Motor neuron (in vitro differentiated cells): ENCODE data around the gene PLCL1. TPM values are rescaled to one million over a fixed set of nuclear protein-coding genes. Genes with fewer than 3 reads are reported as not detected.

Experiments used
- ATAC-seq, 8 experiments: fragments of 200-7000 bp; cut with Tn5 transposase; replicated peaks in 6 of 8; 2 replicates each; pipeline ENCODE4 v1.8.0; 2021; ENCODE audit warnings: mild to moderate bottlenecking in 8 of 8, moderate library complexity in 8 of 8
- H3K27ac ChIP-seq, 2 donors: fragments of 250-450 bp; sonication (Bioruptor Pico); 2 replicates each; pipeline ENCODE4 v1.9.0; 2021; ENCODE audit warnings: antibody characterized with exemption in 2 of 2, mild to moderate bottlenecking in 2 of 2, moderate library complexity in 1 of 2
- H3K4me1 ChIP-seq, 2 donors: fragments of 250-450 bp; sonication (Bioruptor Pico); replicated peaks in 1 of 2; 2 replicates each; pipeline ENCODE4 v1.6.1; 2021; ENCODE audit warnings: antibody characterized with exemption in 2 of 2, mild to moderate bottlenecking in 2 of 2, moderate library complexity in 1 of 2
- H3K4me3 ChIP-seq, 5 donors: fragments of 250-450 bp; sonication (Bioruptor Pico); 2 replicates each; pipeline ENCODE4 v1.9.0; 2021; ENCODE audit warnings: antibody characterized with exemption in 5 of 5, mild to moderate bottlenecking in 5 of 5, moderate library complexity in 4 of 5
- WGBS, 10 experiments: fragments of 450-650 bp; shearing (Covaris generic); methylation state at CpG; one replicate each; pipeline ENCODE4 v1.0.0; 2022; 5-methylcytosine and 5-hydroxymethylcytosine counted together
- in situ Hi-C, 9 experiments: fragments of 400-800 bp; cut with MboI; loops; one replicate each; pipeline ENCODE4 v1.15.0; 2021; ENCODE audit warnings: low sequenced_read_pairs in 9 of 9, low pct_unique_long_range_greater_than_20kb in 2 of 9; ENCODE audit not compliant: unreplicated experiment in 9 of 9
- total RNA-seq, 8 experiments: library from RNA; unstranded; fragments of 300-600 nt; gene quantifications; 2 replicates each; pipeline versions ENCODE4 v1.2.3 to v1.2.4, GENCODE V29; 2022

The PLCL1 gene
- total RNA-seq, 8 experiments from 2014 or later: 7.0 to 16.8 (median 10.1) TPM

- in situ Hi-C loops: no loop called here
- Histone ChIP-seq H3K4me1 (no peaks in the 10 kb centered on the region), H3K4me3 (no peak overlapping the region), H3K27ac (no peak overlapping the region)
- no peak for ATAC-seq
Measured at GRCh38 chr2:197927994-197928393, 123.6 kb downstream of the PLCL1 start.

DNA sequence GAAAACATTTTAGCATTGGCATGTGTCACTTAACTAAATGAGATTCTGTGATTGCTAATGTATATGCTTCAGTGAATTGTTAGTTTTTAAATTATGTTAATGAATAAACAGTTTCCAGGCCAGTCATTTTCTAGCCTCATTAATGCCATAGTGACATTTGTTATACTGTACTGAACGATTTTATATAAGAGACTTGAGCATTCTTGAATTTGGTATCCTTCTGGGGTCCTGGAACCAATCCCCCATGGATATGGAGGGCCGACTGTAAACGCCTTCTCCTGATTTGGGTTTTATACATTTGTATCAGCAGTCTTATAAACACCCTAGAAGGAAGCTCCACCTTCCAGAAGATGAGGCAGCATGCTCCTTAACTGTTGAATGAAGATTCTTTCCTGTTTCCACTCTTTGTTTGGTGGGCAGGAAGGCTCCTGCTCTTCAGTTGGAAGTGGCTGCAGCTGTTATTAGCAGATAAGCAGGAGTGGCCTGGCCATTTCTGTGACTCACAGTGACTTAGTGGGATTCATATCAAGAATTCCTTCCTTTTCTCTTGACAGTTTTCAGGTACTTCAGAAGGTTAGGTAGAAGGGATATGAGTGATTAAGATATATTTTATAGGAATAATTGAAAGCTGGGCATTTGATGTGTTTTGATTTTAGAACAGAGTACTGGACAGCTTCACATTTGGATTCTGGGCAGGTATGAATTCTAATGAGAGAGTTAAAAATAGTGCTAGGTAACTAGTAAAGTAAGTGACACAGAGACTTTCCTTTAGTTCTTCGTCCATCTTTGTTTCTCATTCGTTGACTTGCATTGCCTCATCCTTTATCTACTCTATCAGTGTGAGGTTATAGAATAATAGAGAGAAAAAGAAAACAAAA lies 124.9 kb downstream of the PLCL1 start:
- in situ Hi-C loops: no loop called here

DNA sequence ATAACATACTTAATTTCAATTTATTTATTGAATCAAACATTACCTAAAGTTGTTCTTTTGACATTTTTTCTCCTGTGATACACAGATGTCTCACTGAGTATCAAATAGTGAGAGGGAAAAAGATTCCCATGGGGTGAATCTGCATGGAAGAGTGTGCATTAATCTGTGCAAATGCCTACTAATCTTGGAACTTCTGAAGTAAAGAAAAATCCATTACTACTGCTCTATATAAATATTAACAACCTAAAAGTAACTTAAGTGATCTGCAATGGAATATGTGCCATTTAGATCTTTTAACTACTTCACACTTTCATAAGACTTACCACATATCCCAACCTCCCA lies 125.5 kb downstream of the PLCL1 start:
- in situ Hi-C loops: no loop called here
- no peak for ATAC-seq
- H3K4me3 ChIP-seq: no peak overlapping the region
- H3K27ac ChIP-seq: no peak overlapping the region
- H3K4me1 ChIP-seq: no peaks in the 10 kb centered on the region

More for the DNA sequence above, 124.9 kb downstream of the PLCL1 start:
- Histone ChIP-seq H3K27ac (no peak overlapping the region), H3K4me1 (no peaks in the 10 kb centered on the region), H3K4me3 (no peak overlapping the region)
- 17 to 100% (median 87%) methylated on average over 1 to 5 of the region's 5 CpGs; no CpG with 5 or more reads in 1 of the 10 experiments for WGBS, 10 experiments
- ATAC-seq: no peak

DNA sequence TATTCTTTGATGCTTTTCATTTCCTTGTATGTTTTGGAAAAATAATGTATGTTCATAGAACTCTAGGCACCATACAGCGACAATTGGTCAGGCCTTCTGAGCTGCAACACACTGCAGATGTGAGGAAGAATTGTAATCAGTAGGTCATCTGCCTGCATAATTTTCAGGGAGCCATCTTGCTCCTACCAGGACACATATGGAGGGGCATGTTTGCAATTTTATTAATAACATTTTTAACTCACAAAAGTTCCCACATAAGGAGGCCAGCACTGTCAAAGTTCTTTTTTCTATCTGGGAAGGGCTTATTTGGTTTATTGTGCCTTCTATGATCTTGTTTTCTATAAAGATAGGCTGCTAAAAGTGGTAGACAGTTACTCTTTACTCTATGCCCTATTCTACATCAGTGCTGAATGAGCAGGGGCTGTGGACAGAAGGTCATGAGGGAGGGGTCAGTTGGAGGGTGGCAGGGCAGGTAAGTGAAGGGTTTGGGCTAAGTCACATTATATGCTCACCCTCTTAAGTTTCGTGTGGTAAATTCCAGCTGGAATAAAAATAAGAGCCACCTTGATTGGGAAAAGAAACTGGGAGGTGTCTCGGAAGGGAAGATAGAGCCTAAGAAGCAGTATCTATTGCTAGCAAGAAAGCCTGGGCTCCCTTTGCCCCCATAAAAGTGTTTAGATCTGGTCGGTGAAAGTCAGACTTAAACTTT lies 126.3 kb downstream of the PLCL1 start:
- WGBS, 10 experiments: 65 to 100% (median 92%) methylated on average over 1 to 4 of the region's 4 CpGs; no CpG with 5 or more reads in 1 of the 10 experiments
- no peak for ATAC-seq
- no peaks in the 10 kb centered on the region for H3K4me1 ChIP-seq
- H3K27ac ChIP-seq: no peak overlapping the region
- in situ Hi-C loops: no loop called here
- H3K4me3 ChIP-seq: no peak overlapping the region

- Histone ChIP-seq H3K27ac (no peak overlapping the region), H3K4me3 (no peak overlapping the region), H3K4me1 (no peaks in the 10 kb centered on the region)
- 0 to 80% (median 8%) methylated on average over 1 of the region's 1 CpG; no CpG with 5 or more reads in 6 of the 10 experiments for WGBS, 10 experiments
- peak in 2 of 8 experiments; percentile 40 to 42 for ATAC-seq
- in situ Hi-C loops: no loop called here
Measured at GRCh38 chr2:197931661-197932312, 127.4 kb downstream of the PLCL1 start.

- no peak overlapping the region for H3K4me3 ChIP-seq
- WGBS, 10 experiments: 76 to 100% (median 93%) methylated on average over 1 to 4 of the region's 5 CpGs; no CpG with 5 or more reads in 3 of the 10 experiments
- no peak overlapping the region for H3K27ac ChIP-seq
- ATAC-seq: no peak
- in situ Hi-C loops: no loop called here
- H3K4me1 ChIP-seq: peaks cover 2% of the 10 kb centered on the region in 2 donors
Measured at GRCh38 chr2:197932374-197932773, 128.0 kb downstream of the PLCL1 start.

DNA sequence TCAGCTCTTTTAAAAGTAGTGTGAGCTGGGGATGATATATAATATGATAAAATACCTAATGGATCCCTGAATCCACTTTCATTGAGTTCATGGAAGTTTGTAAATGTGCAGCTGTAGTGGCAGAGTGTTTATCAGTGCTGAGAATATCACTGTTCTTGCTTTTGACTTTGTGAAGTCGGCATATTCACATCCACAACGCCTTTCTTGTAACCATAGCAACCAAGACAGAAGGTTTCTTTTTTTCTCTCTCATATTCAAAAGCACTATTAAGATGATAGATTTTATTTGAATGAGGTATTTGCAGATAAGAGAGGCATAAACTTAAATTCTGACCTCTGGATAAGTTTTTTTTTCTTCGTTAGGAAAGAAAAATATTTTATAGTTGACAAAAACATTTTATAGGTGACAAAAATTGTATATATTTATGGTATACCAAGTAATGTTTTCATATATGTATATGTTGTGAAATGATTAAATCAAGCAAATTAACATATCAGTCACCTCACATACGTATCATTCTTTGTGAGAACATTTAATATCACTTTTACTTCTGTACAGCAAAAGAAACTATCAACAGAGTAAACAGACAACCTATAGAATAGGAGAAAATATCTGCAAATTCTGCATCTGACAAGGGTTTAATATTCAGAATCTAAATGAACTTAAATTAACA lies 130.0 kb downstream of the PLCL1 start:
- 16 to 100% (median 62%) methylated on average over 2 to 4 of the region's 4 CpGs for WGBS, 10 experiments
- H3K27ac ChIP-seq: no peak overlapping the region
- no peak overlapping the region for H3K4me3 ChIP-seq
- in situ Hi-C loops: no loop called here
- peaks cover 4% of the 10 kb centered on the region in 2 donors for H3K4me1 ChIP-seq
- ATAC-seq: no peak

DNA sequence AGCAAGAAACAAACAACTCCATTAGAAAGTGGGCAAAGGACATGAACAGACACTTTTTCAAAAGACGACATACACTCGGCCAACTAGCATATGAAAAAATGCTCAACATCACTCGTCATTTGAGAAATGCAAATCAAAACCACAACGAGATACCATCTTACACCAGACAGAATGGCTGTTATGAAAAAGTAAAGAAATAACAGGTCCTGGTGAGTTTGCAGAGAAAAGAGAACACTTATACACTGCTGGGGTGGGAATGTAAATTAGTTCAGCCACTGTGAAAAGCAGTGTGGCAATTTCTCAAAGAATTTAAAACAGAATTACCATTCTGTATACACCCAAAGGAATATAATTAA lies 130.5 kb downstream of the PLCL1 start:
- WGBS, 10 experiments: 0 to 100% (median 84%) methylated on average over 1 to 4 of the region's 4 CpGs
- Histone ChIP-seq H3K4me3 (no peak overlapping the region), H3K27ac (no peak overlapping the region), H3K4me1 (peaks cover 4% of the 10 kb centered on the region in 2 donors)
- in situ Hi-C loops: no loop called here
- ATAC-seq: peak in 3 of 8 experiments; percentile 72 to 86 (median 76)

DNA sequence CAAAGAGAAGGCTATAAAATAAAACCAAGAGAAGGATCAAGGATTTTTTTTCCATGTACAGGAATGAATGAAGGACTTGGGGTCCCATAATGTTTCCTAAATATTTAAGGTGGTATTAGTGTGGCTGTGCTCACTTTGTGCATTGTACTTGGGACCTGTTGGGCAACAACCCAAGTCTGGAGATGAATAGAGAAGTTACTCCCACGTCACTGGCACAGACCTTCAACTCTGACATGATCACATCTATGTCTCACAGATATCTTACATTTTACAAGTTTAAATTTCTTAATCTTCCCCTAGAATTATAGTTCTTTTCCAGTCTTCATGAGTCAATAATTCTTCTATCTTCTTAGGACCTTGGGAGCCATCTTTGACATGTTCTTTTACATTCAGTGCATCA lies 133.4 kb downstream of the PLCL1 start:
- 60 to 100% (median 89%) methylated on average over 1 of the region's 1 CpG; no CpG with 5 or more reads in 4 of the 10 experiments for WGBS, 10 experiments
- H3K27ac ChIP-seq: no peak overlapping the region
- in situ Hi-C loops: no loop called here
- H3K4me1 ChIP-seq: peaks cover 4 to 18% of the 10 kb centered on the region in 2 donors
- no peak overlapping the region for H3K4me3 ChIP-seq
- ATAC-seq: no peak

DNA sequence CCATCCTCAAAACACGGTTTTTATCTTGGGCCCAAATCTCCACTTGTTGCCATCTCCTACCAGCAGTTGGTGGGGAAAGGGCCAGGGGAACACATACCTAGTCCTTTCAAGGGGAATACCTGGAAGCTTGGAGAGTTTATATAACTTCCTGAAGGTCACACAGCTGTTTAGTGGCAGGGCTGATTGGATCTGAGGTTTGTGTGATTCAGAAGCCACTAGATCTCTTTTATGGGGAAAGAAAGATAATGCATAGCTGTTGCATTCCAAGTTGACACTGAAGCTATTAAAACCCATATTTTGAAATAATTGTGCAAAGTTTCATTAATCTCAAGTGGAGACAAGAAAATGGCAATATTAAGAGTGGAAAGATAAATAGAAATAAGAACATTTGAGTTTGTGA lies 134.2 kb downstream of the PLCL1 start:
- no peak for ATAC-seq
- no peak overlapping the region for H3K27ac ChIP-seq
- WGBS, 10 experiments: 50 to 100% (median 89%) methylated on average over 1 of the region's 1 CpG; no CpG with 5 or more reads in 3 of the 10 experiments
- in situ Hi-C loops: no loop called here
- H3K4me1 ChIP-seq: peaks cover 4 to 18% of the 10 kb centered on the region in 2 donors
- no peak overlapping the region for H3K4me3 ChIP-seq

- WGBS, 10 experiments: 67 to 100% (median 92%) methylated on average over 1 to 3 of the region's 3 CpGs; no CpG with 5 or more reads in 3 of the 10 experiments
- H3K4me1 ChIP-seq: peaks cover 4 to 18% of the 10 kb centered on the region in 2 donors
- H3K4me3 ChIP-seq: no peak overlapping the region
- in situ Hi-C loops: no loop called here
- H3K27ac ChIP-seq: no peak overlapping the region
- ATAC-seq: no peak
Measured at GRCh38 chr2:197939787-197940186, 135.4 kb downstream of the PLCL1 start.

DNA sequence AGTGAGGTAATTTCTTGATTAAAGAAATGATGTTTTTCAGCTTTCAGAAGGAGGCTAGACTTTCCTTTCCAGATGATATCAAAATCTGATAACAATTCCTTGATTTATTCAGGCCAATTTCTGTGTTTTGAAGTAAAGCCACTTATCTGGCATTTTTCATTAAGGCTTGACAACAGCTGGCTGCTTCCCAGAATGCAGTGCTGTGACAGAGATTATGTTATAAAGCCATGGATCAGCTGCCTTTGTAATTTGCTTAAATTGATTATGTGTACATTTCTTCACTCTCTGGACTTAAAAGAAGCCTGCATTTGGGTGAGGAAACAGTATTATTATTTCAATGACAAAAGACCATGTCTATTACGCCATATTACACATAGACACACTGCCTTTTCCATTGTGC lies 136.0 kb downstream of the PLCL1 start:
- in situ Hi-C loops: no loop called here
- H3K4me1 ChIP-seq: peaks cover 4 to 18% of the 10 kb centered on the region in 2 donors
- no peak overlapping the region for H3K4me3 ChIP-seq
- no peak overlapping the region for H3K27ac ChIP-seq
- peak in 5 of 8 experiments; percentile 10 to 75 (median 33) for ATAC-seq
- WGBS, 10 experiments: 67 to 100% (median 92%) methylated on average over 1 of the region's 1 CpG; no CpG with 5 or more reads in 2 of the 10 experiments

GRCh38 chr2:197941715-197942114 lies 137.3 kb downstream of the PLCL1 start:
- no peak overlapping the region for H3K27ac ChIP-seq
- H3K4me3 ChIP-seq: no peak overlapping the region
- peaks cover 7 to 19% of the 10 kb centered on the region in 2 donors for H3K4me1 ChIP-seq
- no peak for ATAC-seq
- WGBS, 10 experiments: 25 to 100% (median 49%) methylated on average over 1 of the region's 1 CpG; no CpG with 5 or more reads in 4 of the 10 experiments
- in situ Hi-C loops: no loop called here
